ENCODE data around the gene RASL11A.
"Not testable (repeated sequence)": the region's sequence is repeated elsewhere in the genome, so short reads cannot be mapped to it uniquely, and the experiment has no call there.

The RASL11A gene

DNA sequence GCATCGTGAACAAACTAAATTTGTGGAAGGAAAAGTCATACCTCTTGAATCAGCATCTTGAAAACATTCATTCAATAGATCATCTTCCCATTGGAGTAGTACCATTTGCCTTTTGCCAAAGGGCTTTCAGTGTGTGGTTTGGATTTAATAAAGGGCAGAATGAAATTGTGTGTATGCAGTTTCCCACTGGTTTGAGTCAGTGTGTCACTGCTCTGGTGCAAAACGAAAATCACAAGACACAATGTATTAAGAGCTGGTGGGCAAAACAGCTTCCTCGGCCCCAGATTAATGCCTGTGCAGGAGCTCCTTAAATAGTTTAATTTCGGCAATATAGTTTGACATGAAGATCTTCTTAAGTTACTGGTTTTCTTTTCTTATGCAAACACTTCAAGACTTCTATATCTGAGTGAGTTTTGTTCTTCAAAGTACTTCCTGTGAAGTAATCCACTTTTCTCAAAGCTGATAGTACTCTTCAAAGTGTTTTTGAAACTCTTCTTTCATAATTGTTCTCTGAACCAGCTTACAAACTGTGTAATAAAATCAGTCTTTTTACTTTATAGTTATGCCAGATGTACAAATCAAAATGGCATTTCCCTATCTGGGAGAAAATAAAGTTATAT lies 32.1 kb downstream of the RASL11A start:
- Mint-ChIP-seq H3K4me1 (peaks cover 14% of the 10 kb centered on the region), H3K27ac (no peak overlapping the region), H3K9me3 (no peaks in the 10 kb centered on the region), H3K27me3 (no peaks in the 10 kb centered on the region), H3K4me3 (no peak overlapping the region), H3K36me3 (no peaks in the 10 kb centered on the region)
- no peak for ATAC-seq

DNA sequence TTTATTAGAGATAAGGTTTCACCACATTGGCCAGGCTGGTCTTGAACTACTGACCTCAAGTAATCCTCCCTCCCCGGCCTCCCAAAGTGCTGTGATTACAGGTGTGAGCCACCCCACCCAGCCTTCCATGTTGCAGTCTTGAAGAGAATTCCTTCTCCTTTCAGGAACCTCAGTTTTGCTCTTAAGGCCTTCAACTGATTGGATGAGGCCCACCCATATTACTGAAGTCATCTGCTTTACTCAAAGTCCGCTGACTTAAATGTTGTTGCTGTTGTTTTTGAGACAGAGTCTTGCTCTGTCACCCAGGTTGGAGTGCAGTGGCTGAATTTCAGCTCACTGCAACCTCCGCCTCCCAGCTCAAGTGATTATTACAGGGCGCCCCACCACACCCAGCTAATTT lies 33.5 kb downstream of the RASL11A start:
- Mint-ChIP-seq H3K4me3 (no peak overlapping the region), H3K27ac (no peak overlapping the region), H3K36me3 (no peaks in the 10 kb centered on the region), H3K27me3 (no peaks in the 10 kb centered on the region), H3K4me1 (peaks cover 14% of the 10 kb centered on the region), H3K9me3 (no peaks in the 10 kb centered on the region)
- ATAC-seq: no peak

DNA sequence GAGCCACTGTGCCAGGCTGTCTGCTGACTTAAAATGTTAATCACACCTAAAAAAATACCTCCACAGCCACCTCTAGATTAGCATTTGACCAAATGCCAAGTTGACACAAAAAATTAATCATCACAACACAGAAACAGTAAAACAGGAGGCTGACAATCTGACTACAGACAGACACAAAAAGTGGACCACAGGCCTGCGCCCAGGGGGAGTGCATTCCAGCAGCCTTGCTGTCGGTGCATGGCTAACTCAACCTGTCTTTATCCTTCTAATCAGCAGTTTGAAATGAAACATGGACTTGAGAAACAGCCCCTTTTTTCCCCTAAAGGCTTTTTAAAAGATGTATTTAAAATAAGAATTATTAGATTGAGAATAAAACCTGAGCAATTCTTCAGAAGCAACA lies 34.0 kb downstream of the RASL11A start:
- Mint-ChIP-seq H3K4me3 (no peak overlapping the region), H3K27me3 (no peaks in the 10 kb centered on the region), H3K36me3 (no peaks in the 10 kb centered on the region), H3K4me1 (peaks cover 14% of the 10 kb centered on the region), H3K9me3 (no peaks in the 10 kb centered on the region), H3K27ac (no peak overlapping the region)
- no peak for ATAC-seq

DNA sequence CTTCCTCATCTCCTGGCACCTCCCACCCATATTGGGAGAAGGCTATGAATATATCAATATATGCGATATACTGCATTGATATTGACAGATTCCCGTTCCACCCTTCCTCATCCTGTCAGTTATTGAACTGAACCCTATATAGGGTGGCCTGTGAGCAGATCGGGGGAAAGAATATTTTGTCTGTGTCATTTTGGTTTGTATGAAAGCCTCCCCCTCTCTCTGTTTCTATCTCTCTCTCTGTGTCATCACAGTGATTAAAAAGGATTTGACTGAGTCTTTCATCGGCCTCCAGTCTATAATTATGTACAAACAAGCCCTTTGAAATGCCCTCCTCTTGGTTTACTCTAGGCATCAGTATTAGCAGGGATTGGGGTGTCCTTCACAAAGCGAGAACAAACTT lies 35.7 kb downstream of the RASL11A start:
- H3K4me3 Mint-ChIP-seq: no peak overlapping the region
- no peak overlapping the region for H3K27ac Mint-ChIP-seq
- H3K4me1 Mint-ChIP-seq: peaks cover 14% of the 10 kb centered on the region
- H3K9me3 Mint-ChIP-seq: no peaks in the 10 kb centered on the region
- no peaks in the 10 kb centered on the region for H3K36me3 Mint-ChIP-seq
- no peak for ATAC-seq
- H3K27me3 Mint-ChIP-seq: no peaks in the 10 kb centered on the region

DNA sequence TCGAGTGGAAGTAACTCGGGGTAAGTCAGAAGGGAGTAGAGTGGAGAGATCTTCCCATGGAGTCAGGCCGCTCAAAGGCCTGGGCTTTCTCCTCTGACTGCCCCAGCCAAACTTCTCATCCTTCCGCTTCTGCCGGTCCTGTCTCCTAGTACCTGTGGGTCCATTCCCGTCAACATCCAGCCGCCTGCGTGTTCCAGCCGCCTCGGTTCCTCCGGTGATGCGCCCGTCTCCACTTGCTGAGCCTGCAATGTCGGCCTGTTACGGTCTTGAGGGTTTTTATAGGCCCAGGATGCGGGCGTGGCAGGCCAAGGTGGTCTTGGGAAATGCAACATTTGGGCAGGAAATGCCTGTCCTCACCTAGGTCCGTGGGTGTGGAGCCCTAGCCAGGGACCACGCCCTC lies 38.3 kb downstream of the RASL11A start:
- peaks cover 14% of the 10 kb centered on the region for H3K4me1 Mint-ChIP-seq
- H3K27me3 Mint-ChIP-seq: no peaks in the 10 kb centered on the region
- ATAC-seq: no peak
- no peak overlapping the region for H3K27ac Mint-ChIP-seq
- no peaks in the 10 kb centered on the region for H3K36me3 Mint-ChIP-seq
- H3K4me3 Mint-ChIP-seq: no peak overlapping the region
- H3K9me3 Mint-ChIP-seq: no peaks in the 10 kb centered on the region

DNA sequence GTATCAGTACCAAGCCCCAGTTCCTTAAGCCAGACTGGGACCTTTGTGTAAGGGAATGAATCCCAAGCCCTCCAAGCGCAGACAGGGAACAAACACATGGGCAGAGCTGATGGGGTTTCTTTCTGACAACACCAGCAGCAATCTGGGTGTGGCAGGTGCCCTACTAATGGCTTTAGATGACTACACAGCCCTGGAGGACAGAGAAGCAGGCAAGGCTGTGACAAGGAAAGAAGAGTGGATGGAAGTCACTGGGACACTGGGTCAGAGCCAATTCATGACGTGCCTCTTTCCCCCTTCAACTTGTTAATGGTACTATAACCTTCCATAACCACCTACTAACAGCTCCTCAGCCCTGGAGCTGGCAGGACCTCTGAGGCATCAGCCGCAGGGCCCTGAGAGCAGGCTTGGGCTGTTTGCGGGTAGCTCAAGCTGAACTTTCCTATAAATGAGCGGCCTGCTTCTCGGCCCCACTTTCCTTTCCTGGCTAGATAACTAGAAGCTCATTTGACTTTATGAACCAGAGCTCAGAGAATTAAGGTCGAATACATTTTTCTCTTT lies 38.9 kb downstream of the RASL11A start:
- Mint-ChIP-seq H3K9me3 (no peaks in the 10 kb centered on the region), H3K4me3 (no peak overlapping the region), H3K27me3 (no peaks in the 10 kb centered on the region), H3K36me3 (no peaks in the 10 kb centered on the region), H3K4me1 (peaks cover 14% of the 10 kb centered on the region), H3K27ac (no peak overlapping the region)
- no peak for ATAC-seq

DNA sequence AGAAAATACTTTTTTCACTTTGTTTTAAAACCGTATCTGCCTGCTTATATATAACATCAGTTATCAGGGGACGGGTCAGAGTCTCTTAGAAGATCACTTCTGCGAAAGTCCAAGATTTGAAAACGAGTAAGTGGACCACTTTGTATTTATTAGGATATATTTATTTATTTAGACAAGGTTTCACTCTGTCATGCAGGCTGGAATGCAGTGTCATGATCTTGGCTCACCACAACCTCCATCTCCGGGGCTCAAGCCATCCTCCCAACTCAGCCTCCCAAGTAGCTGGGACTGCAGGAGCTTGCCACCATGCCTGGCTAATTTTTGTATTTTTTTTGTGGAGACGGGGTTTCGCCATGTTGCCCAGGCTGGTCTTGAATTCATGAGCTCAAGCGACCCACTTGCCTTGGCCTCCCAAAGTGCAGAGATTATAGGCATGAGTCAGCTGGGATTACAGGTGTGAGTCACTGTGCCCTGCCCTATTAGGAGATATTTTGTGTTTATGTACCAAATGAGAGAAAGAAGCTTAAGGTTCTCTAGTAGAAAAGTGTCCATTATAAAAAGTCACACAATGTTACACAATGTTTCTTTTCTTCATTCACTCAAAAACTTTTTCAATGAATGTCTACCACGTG lies 39.5 kb downstream of the RASL11A start:
- Mint-ChIP-seq H3K36me3 (no peaks in the 10 kb centered on the region), H3K27ac (no peak overlapping the region), H3K27me3 (no peaks in the 10 kb centered on the region), H3K4me3 (no peak overlapping the region), H3K9me3 (no peaks in the 10 kb centered on the region), H3K4me1 (peaks cover 14% of the 10 kb centered on the region)
- ATAC-seq: no peak

DNA sequence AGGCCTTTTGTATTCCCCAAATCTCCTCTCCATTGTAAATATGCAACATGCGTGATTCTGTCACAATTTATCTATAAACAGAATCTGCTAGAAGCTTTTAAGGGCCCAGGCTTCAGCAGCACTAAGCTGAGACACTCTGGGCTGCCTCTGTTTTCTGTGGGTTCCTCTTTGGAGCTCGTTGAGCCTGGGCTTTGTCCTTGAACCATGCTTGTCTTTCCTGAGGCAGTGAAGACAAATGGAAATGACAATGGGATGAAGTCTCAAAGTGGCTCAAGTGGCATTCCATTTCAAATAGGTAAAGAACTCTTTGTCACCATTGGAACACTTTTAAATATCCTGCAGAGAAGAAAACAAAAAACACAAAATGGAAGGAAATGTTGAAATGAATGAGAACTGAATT lies 40.3 kb downstream of the RASL11A start:
- ATAC-seq: no peak
- Mint-ChIP-seq H3K27me3 (peaks cover 1% of the 10 kb centered on the region), H3K9me3 (no peaks in the 10 kb centered on the region), H3K4me1 (peaks cover 10% of the 10 kb centered on the region), H3K4me3 (no peak overlapping the region), H3K27ac (no peak overlapping the region), H3K36me3 (no peaks in the 10 kb centered on the region)

DNA sequence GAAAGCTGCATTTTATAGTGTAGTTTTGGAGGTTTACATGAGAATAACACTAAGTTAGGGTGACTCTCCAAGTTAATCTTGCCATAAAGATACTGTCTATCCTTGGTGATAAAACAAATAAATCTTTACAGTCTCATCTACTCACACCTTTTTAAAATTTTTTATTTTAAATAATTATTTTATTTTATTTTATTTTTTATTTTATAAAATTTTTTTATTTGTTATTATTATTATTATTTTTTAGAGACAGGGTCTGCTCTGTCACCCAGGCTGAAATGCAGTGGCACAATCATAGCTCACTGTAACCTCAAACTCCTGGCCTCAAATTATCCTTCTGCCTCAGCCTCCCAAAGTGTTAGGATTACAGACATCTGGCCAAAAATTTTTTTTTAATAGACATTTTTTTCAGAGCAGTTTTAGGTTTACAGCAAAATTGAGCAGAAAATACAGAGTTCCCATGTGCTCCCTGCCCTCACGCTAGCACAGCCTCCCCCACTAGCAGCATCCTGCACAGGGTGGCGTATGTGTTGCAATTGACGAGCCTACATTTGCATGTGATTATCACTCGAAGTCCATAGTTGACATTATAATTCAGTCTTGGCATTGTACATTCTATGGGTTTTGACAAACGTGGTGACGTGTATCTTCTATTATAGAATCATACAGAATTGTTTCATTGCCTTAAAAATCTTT lies 41.0 kb downstream of the RASL11A start:
- Mint-ChIP-seq H3K36me3 (no peaks in the 10 kb centered on the region), H3K27ac (no peak overlapping the region), H3K27me3 (peaks cover 9% of the 10 kb centered on the region), H3K9me3 (no peaks in the 10 kb centered on the region), H3K4me1 (peaks cover 2% of the 10 kb centered on the region), H3K4me3 (no peak overlapping the region)
- ATAC-seq: no peak

DNA sequence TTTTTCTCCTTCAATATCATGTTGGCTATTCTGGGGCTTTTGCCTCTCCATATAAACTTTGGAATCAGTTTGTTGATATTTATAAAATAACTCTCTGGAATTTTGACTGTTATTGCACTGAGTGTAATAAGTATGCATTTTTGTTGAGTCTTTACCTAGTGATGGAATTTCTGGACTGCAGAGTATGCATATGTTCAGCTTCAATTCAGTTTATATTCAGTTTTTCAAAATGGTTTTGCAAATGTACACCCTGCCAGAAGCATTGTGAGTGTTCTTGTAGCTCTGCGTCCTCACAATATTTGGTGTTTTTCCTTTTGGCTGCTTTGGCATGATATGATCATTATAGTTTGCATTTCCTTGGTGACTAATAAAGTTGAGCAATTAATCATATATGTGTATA lies 43.1 kb downstream of the RASL11A start:
- no peak for ATAC-seq
- H3K4me1 Mint-ChIP-seq: no peaks in the 10 kb centered on the region
- H3K4me3 Mint-ChIP-seq: no peak overlapping the region
- peaks cover 11% of the 10 kb centered on the region for H3K27me3 Mint-ChIP-seq
- H3K27ac Mint-ChIP-seq: no peak overlapping the region
- no peaks in the 10 kb centered on the region for H3K36me3 Mint-ChIP-seq
- H3K9me3 Mint-ChIP-seq: no peaks in the 10 kb centered on the region

DNA sequence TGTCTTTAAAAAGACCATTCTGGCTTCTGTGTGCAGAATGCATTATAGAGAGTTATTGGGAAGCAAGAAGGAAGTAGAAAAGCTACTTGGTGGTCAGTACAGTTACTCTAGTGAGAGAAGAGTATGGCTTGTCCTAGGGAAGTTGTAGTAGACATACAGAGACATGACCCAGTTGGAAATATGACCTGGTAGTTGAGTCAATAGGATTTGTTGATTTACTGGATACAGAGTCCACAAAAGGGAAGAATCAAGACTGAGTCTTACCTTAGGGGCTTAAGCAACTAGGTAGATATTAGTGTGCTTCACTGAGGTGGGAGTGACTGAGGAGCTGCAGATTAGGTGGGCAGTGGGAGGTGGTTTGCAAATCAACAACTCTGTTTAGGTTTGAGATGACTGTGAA lies 48.8 kb downstream of the RASL11A start:
- no peak overlapping the region for H3K4me3 Mint-ChIP-seq
- H3K9me3 Mint-ChIP-seq: no peaks in the 10 kb centered on the region
- H3K4me1 Mint-ChIP-seq: peaks cover 8% of the 10 kb centered on the region
- no peaks in the 10 kb centered on the region for H3K36me3 Mint-ChIP-seq
- ATAC-seq: no peak
- peaks cover 25% of the 10 kb centered on the region for H3K27me3 Mint-ChIP-seq
- no peak overlapping the region for H3K27ac Mint-ChIP-seq

DNA sequence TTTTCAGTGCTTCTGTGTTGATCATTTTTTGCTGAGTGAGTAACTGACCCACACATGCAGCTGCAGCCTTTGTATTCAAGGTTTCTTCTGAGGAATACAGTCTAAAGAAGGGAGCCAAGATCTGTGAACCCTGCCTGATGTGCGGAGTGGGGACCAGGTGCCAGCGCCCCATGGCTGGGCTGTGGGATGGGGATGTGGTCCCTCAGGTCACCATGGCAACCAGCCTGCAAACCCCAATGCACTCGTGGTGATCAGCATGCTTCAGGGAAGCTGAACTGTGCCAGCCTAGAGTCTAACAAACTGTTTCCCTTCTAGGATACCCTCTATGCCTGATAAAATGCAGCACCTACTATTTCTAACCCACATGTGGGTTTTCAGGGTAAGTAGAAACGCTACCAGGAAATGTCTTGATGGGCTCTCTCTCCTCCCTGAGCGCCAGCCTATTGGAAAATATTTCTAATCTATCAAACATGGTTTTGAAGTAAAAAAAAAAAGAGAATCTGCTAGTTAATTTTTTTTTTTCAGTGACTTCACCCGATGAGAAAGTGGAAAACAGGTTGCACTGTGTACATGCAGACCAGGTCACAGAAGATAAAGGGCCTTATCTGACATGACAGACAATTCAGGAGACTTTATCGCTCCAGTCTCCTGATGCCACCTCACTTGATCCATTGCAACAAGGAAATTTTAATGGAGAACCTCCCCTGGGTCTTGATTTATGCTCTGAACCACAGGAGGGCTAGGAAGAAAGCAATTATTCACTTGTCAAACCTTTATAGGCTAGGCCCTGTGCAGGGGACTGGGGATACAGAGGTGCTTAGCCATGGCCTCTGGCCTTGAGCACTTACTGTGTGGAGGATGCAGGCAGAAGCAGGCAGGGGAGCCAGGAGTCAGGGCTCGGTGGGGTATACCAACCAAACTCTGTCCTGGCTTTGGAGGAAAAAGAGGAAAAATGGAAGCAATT lies 51.1 kb downstream of the RASL11A start:
- H3K27ac Mint-ChIP-seq: no peak overlapping the region
- ATAC-seq: no peak
- no peak overlapping the region for H3K4me3 Mint-ChIP-seq
- peaks cover 8% of the 10 kb centered on the region for H3K4me1 Mint-ChIP-seq
- H3K36me3 Mint-ChIP-seq: no peaks in the 10 kb centered on the region
- H3K9me3 Mint-ChIP-seq: no peaks in the 10 kb centered on the region
- H3K27me3 Mint-ChIP-seq: peaks cover 16% of the 10 kb centered on the region

DNA sequence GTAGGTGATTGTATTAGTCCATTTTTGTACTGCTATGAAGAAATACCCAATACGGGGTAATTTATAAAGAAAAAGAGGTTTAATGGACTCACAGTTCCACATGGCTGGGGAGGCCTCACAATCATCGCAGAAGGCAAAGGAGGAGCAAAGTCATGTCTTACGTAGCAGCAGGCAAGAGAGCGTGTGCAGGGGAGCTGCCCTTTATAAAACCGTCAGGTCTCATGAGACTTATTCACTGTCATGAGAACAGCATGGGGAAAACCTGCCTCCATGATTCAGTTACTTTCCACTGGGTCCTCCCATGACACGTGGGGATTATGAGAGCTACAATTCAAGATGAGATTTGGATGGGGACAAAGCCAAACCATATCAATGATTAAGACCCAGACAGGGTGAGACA lies 51.8 kb downstream of the RASL11A start:
- H3K36me3 Mint-ChIP-seq, H3K4me3 Mint-ChIP-seq, H3K4me1 Mint-ChIP-seq, H3K27ac Mint-ChIP-seq, ATAC-seq, H3K9me3 Mint-ChIP-seq: not testable (repeated sequence)
- H3K27me3 Mint-ChIP-seq: peaks cover 14% of the 10 kb centered on the region
